HS-5 (cell line): ENCODE measurements around the gene USH1G.

Experiments
- DNase-seq: peaks from one replicate; pipeline ENCODE4 v3.0.0-alpha.2; 2012; ENCODE audit warnings: low read depth

USH1G gene

DNA sequence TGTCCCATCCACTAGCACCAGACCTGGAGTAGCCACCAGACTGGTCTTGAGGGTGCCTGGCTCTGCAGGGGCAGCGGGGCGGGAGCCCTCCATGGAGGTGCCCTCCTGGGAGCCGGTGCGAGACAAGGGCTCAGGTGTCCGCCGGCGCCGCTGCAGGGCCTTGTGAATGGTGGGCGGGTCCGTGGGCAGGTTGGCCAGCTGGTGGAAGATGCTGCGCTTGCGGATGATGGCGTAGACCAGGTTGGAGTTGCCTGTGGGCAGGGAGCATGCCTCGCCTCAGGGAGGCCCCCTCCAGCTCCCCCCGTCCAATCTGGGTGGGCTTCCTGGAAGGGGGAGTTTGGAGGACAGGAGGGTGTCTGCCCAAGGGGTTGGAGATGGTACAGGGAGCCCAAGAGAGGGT is 31.1 kb upstream of the USH1G start:
- no peak for DNase-seq

DNA sequence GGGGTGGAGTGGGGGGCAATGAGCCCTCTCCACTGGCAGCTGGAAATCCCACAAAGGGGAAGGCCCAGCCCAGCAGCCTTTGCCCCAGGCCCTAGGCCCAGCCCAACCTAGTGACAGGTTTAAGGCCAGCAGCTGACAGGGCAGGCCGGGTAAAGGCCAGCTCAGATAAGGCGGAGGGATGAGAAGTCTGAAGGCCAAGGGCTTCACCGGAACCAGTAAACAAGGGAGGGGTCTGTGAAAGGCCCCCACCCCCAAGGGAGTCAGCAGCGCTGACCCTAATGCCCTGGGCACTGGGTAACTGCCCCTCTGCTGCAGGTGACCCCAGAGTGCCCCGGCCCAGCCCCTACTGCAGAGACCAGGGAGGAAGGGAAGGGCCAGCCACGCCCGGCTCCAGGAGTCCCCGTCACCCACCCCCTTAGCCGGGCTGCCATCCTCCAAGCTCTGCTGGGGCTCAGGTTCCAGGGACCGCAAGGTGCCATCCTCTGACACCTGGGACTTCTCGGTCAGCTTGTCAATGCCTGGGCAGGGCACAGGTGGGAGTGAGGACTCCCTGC is 30.2 kb upstream of the USH1G start:
- DNase-seq = no peak

GRCh38 chr17:74952431-74953133 is 29.5 kb upstream of the USH1G start:
- no peak for DNase-seq

- DNase-seq = no peak
Measured at GRCh38 chr17:74951680-74952421, 28.8 kb upstream of the USH1G start.

- DNase-seq = no peak
Measured at GRCh38 chr17:74951065-74951464, 28.0 kb upstream of the USH1G start.

- no peak for DNase-seq
Measured at GRCh38 chr17:74950207-74950606, 27.2 kb upstream of the USH1G start.

GRCh38 chr17:74949455-74950115 is 26.5 kb upstream of the USH1G start:
- DNase-seq = no peak

- no peak for DNase-seq
Measured at GRCh38 chr17:74947041-74947754, 24.1 kb upstream of the USH1G start.

DNA sequence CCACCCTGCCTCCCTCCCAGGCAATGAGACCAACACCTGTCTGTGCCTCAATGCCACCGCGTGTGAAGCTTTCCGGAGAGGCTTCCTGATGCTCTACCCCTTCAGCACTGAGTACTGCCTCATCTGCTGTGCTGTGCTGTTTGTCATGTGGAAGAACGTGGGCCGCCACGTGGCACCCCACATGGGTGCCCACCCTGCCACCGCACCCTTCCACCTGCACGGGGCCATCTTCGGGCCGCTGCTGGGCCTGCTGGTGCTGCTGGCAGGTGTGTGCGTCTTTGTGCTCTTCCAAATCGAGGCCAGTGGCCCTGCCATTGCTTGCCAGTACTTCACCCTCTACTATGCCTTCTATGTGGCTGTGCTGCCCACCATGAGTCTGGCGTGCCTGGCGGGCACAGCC is 23.6 kb upstream of the USH1G start:
- no peak for DNase-seq

DNA sequence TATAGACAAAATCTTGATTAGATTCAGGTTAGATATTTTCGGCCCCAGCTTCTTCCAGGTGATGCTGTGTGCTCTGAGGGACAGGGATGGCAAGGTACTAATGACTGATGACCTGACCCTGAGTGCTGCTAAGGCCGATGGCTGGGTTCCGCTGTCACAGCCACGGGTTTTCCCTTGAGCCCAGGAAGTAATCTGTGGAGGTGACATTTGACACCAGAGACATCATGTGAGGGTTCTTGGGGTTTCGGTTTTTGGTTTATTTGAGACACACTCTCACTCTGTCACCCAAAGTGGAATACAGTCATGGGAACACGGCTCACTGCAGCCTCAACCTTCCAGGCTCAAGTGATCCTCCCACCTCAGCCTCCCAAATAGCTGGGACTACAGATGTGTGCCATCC is 22.5 kb upstream of the USH1G start:
- DNase-seq = no peak

DNA sequence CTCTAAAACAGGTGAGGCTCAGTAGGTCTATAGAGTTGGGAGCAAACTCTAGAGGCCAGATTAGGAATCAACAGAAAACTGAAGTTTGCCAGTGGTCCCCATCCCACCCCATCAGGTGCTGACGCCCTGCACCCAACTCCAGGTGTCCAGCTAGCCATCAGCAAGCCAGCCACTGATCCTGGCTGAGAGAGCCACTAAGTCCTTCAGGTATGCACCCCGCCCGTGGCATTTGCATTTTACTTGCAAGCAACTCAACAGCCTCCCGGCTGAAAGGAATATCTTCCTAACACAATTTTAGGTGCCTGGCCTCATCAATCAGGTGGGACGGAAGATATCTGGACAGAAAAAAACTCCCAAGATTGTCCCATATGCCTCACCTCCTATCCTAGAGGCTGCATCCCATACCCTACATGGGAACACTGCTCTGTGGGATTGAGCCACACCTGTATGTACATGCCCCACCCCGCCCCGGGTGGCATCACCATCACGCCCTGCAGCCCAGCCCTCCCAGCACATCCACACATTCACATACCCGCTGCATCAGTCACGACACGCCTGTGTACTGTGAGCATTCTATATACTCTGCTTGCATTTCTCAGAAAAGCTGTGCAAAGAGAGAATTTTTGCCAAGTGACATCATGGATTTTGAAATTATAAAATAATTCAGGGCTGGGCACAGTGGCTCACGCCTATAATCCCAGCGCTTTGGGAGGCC is 20.9 kb upstream of the USH1G start:
- DNase-seq = no peak

DNA sequence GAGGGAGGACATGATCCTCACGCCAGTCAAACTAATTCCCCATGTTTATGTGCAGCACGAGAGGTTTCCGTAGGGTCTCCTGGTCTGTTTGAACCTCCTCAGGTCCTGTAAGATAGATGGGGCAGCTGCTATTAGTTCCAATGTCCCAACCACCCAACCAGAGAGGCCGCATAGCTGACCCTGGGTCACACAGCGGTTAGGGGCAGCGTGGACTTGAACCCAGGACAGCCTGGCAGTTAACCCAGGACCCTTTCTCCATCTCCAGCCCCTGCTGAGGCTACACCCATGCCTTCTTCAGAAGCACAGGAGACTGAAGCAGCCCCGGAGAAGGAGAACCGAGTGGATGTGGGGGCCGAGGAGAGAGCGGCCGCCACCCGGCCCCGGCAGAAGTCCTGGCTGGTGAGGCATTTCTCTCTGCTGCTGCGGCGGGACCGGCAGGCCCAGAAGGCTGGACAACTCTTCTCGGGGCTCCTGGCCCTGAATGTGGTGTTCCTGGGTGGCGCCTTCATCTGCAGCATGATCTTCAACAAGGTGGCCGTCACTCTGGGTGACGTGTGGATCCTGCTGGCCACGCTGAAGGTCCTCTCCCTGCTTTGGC is 18.2 kb upstream of the USH1G start:
- DNase-seq = no peak

- DNase-seq = no peak
Measured at GRCh38 chr17:74939534-74939933, 16.5 kb upstream of the USH1G start.

GRCh38 chr17:74938194-74938950 is 15.3 kb upstream of the USH1G start:
- no peak for DNase-seq

GRCh38 chr17:74937064-74938051 is 14.3 kb upstream of the USH1G start:
- no peak for DNase-seq

- no peak for DNase-seq
Measured at GRCh38 chr17:74936470-74936799, 13.4 kb upstream of the USH1G start.

- DNase-seq = no peak
Measured at GRCh38 chr17:74935585-74936469, 12.8 kb upstream of the USH1G start, which contains the start of gene OTOP3. OTOP3 (plus strand) TSS chr17:74935898; CDS start chr17:74935922, 24 bp downstream.

GRCh38 chr17:74935048-74935447 is 12.0 kb upstream of the USH1G start:
- no peak for DNase-seq
